Caco-2 (cell line): ENCODE data around the gene ZNRF2. TPM values are rescaled to one million over a fixed set of nuclear protein-coding genes. Genes with fewer than 3 reads are reported as not detected.

Experiments
- BruUV-seq: library from RNA; stranded (reverse); fragments of 400-500 nt; replicated peaks from 2 replicates; lab custom pipeline; 2021; lab: Mats Ljungman, UMichigan
- CTCF ChIA-PET: fragments of 300-600 bp; sonication (Branson Sonifier 250); formaldehyde crosslinking; loops from one replicate; lab custom pipeline; 2022; ENCODE audit warnings: antibody characterized with exemption; lab: Charles Lee
- POLR2A ChIA-PET: fragments of 300-600 bp; sonication (Branson Sonifier 250); formaldehyde crosslinking; loops from one replicate; lab custom pipeline; 2022; ENCODE audit warnings: antibody characterized with exemption; lab: Charles Lee
- DNase-seq, 2 experiments: peaks; one replicate each; pipeline versions ENCODE4 v3.0.0 to v3.0.0-alpha.2; 2020 to 2022
- H3K27me3 ChIP-seq: replicated peaks from 2 replicates; pipeline ENCODE4 v1.6.0; 2011; ENCODE audit warnings: low read length; ENCODE audit not compliant: control insufficient read depth, insufficient read depth
- H3K36me3 ChIP-seq: 2 replicates; pipeline ENCODE4 v1.5.1; 2011; ENCODE audit warnings: low read length; ENCODE audit not compliant: control insufficient read depth, insufficient read depth
- H3K4me1 ChIP-seq: fragments of 250-450 bp; sonication (Bioruptor Pico); 2 replicates; pipeline ENCODE4 v1.5.1; 2020; ENCODE audit warnings: mild to moderate bottlenecking
- H3K4me3 ChIP-seq: 2 replicates; pipeline ENCODE4 v1.5.1; 2011; ENCODE audit warnings: low read depth, mild to moderate bottlenecking, control low read depth, low read length
- H3K9me3 ChIP-seq: fragments of 250-450 bp; sonication (Bioruptor Pico); 2 replicates; pipeline ENCODE4 v1.5.1; 2020; ENCODE audit warnings: mild to moderate bottlenecking, moderate library complexity
- H3K27ac Mint-ChIP-seq: one replicate; pipeline ENCODE4 v1.8.0; 2022; ENCODE audit warnings: mixed read lengths; ENCODE audit not compliant: unreplicated experiment
- H3K27me3 Mint-ChIP-seq: one replicate; pipeline ENCODE4 v1.8.0; 2022; ENCODE audit warnings: mixed read lengths; ENCODE audit not compliant: insufficient read depth, unreplicated experiment
- H3K36me3 Mint-ChIP-seq: one replicate; pipeline ENCODE4 v1.8.0; 2022; ENCODE audit warnings: mild to moderate bottlenecking, mixed read lengths; ENCODE audit not compliant: insufficient read depth, unreplicated experiment
- H3K4me1 Mint-ChIP-seq: one replicate; pipeline ENCODE4 v1.8.0; 2022; ENCODE audit warnings: low read depth, mixed read lengths; ENCODE audit not compliant: unreplicated experiment
- H3K4me3 Mint-ChIP-seq: one replicate; pipeline ENCODE4 v1.8.0; 2022; ENCODE audit warnings: mild to moderate bottlenecking, moderate library complexity, mixed read lengths; ENCODE audit not compliant: unreplicated experiment
- H3K9me3 Mint-ChIP-seq: one replicate; pipeline ENCODE4 v1.8.0; 2022; ENCODE audit warnings: mixed read lengths; ENCODE audit not compliant: unreplicated experiment
- intact Hi-C: fragments of 100-400 bp; cut with micrococcal nuclease; formaldehyde crosslinking; loops from one replicate; pipeline ENCODE4 v1.10.0; 2022; ENCODE audit not compliant: unreplicated experiment
- total RNA-seq: library from RNA; stranded (reverse); gene quantifications from 2 replicates; pipeline ENCODE4 v1.2.3, GENCODE V29; 2022
- TF ChIP-seq, protein P1 (sequence below), 2 experiments: fragments of 200-600 bp in 1 of 2; IDR thresholded peaks; 1 replicate in 1 of 2; 2 replicates in 1 of 2; pipeline versions ENCODE4 v1.5.1 to v1.8.0; 2011 to 2022; ENCODE audit warnings: antibody characterized with exemption in 1 of 2, control low read depth in 1 of 2, inconsistent platforms in 1 of 2, low read depth in 1 of 2, low read length in 1 of 2, mild to moderate bottlenecking in 1 of 2, moderate library complexity in 1 of 2; ENCODE audit not compliant: insufficient read depth in 1 of 2, severe bottlenecking in 1 of 2, unreplicated experiment in 1 of 2

ZNRF2 gene
- total RNA-seq, 1 experiment from 2014 or later, result 9.0 TPM

GRCh38 chr7:30240106-30240800 is 44.1 kb upstream of the ZNRF2 start:
- no TSS peak for BruUV-seq
- no peaks in the 10 kb centered on the region for H3K36me3 ChIP-seq
- no peaks in the 10 kb centered on the region for H3K4me1 ChIP-seq
- H3K4me3 ChIP-seq, result no peak overlapping the region
- no peak overlapping the region for H3K27ac Mint-ChIP-seq
- no peaks in the 10 kb centered on the region for H3K4me1 Mint-ChIP-seq
- intact Hi-C loops, result no loop called here
- no peak for DNase-seq
- no peaks in the 10 kb centered on the region for H3K9me3 Mint-ChIP-seq
- peaks cover 1% of the 10 kb centered on the region; the same call in 1 of the 2 replicates for H3K27me3 ChIP-seq
- TF ChIP-seq, protein P1, sequence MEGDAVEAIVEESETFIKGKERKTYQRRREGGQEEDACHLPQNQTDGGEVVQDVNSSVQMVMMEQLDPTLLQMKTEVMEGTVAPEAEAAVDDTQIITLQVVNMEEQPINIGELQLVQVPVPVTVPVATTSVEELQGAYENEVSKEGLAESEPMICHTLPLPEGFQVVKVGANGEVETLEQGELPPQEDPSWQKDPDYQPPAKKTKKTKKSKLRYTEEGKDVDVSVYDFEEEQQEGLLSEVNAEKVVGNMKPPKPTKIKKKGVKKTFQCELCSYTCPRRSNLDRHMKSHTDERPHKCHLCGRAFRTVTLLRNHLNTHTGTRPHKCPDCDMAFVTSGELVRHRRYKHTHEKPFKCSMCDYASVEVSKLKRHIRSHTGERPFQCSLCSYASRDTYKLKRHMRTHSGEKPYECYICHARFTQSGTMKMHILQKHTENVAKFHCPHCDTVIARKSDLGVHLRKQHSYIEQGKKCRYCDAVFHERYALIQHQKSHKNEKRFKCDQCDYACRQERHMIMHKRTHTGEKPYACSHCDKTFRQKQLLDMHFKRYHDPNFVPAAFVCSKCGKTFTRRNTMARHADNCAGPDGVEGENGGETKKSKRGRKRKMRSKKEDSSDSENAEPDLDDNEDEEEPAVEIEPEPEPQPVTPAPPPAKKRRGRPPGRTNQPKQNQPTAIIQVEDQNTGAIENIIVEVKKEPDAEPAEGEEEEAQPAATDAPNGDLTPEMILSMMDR (IDR thresholded peaks at IDR 0.05; ENCODE audit: insufficient read depth in 1 of 2, low read depth in 1 of 2, low read length in 1 of 2, severe bottlenecking in 1 of 2, unreplicated experiment in 1 of 2), result no peak
- H3K4me3 Mint-ChIP-seq, result no peak overlapping the region
- no peaks in the 10 kb centered on the region for H3K9me3 ChIP-seq
- no peaks in the 10 kb centered on the region for H3K36me3 Mint-ChIP-seq
- ChIA-PET POLR2A (no interaction called here), CTCF (no interaction called here)
- peaks cover 4% of the 10 kb centered on the region for H3K27me3 Mint-ChIP-seq

GRCh38 chr7:30241767-30242166 is 42.6 kb upstream of the ZNRF2 start:
- Histone ChIP-seq H3K9me3 (no peaks in the 10 kb centered on the region), H3K4me3 (no peak overlapping the region), H3K27me3 (peaks cover 1% of the 10 kb centered on the region; the same call in 1 of the 2 replicates), H3K4me1 (no peaks in the 10 kb centered on the region), H3K36me3 (no peaks in the 10 kb centered on the region)
- no peak for DNase-seq
- BruUV-seq, result no TSS peak
- Mint-ChIP-seq H3K4me1 (no peaks in the 10 kb centered on the region), H3K4me3 (no peak overlapping the region), H3K27ac (no peak overlapping the region), H3K9me3 (no peaks in the 10 kb centered on the region), H3K36me3 (no peaks in the 10 kb centered on the region), H3K27me3 (peaks cover 4% of the 10 kb centered on the region)
- TF ChIP-seq, protein P1 (IDR thresholded peaks at IDR 0.05; ENCODE audit: insufficient read depth in 1 of 2, low read depth in 1 of 2, low read length in 1 of 2, severe bottlenecking in 1 of 2, unreplicated experiment in 1 of 2), result no peak
- ChIA-PET POLR2A (no interaction called here), CTCF (no interaction called here)
- intact Hi-C loops, result no loop called here

- H3K9me3 Mint-ChIP-seq, result no peaks in the 10 kb centered on the region
- intact Hi-C loops, result no loop called here
These were observed 40.1 kb upstream of the ZNRF2 start for GRCh38 chr7:30244340-30244739.

More at GRCh38 chr7:30244340-30244739, 40.1 kb upstream of the ZNRF2 start:
- Histone ChIP-seq H3K4me1 (no peaks in the 10 kb centered on the region), H3K4me3 (no peak overlapping the region), H3K9me3 (no peaks in the 10 kb centered on the region), H3K36me3 (no peaks in the 10 kb centered on the region), H3K27me3 (0 out of 2 replicates have a peak, but pooled peaks cover 1% of the 10 kb centered on the region)
- no peak overlapping the region for H3K27ac Mint-ChIP-seq
- DNase-seq, result no peak
- no TSS peak for BruUV-seq
- TF ChIP-seq, protein P1 (IDR thresholded peaks at IDR 0.05; ENCODE audit: insufficient read depth in 1 of 2, low read depth in 1 of 2, low read length in 1 of 2, severe bottlenecking in 1 of 2, unreplicated experiment in 1 of 2), result no peak
- ChIA-PET POLR2A (no interaction called here), CTCF (no interaction called here)
- no peaks in the 10 kb centered on the region for H3K4me1 Mint-ChIP-seq
- H3K27me3 Mint-ChIP-seq, result no peaks in the 10 kb centered on the region
- H3K36me3 Mint-ChIP-seq, result no peaks in the 10 kb centered on the region
- H3K4me3 Mint-ChIP-seq, result no peak overlapping the region
